HCT116 (cell line): ENCODE results near the gene MAP3K10.

Source experiments
- EGR1 ChIP-seq: IDR thresholded peaks from 2 replicates; pipeline ENCODE4 v1.6.1; 2012; ENCODE audit warnings: low read depth
- EZH2 ChIP-seq: fragments of 200-600 bp; sonication (generic); IDR thresholded peaks from 2 replicates; pipeline ENCODE4 v1.6.1; 2017; ENCODE audit warnings: antibody characterized with exemption, mixed run types
- EZH2phosphoT487 ChIP-seq: fragments of 200-600 bp; IDR thresholded peaks from 2 replicates; pipeline ENCODE4 v1.6.1; 2018; ENCODE audit warnings: antibody characterized with exemption, borderline replicate concordance
- POLR2A ChIP-seq: IDR thresholded peaks from 2 replicates; pipeline ENCODE4 v1.7.0; 2011; ENCODE audit warnings: borderline replicate concordance; ENCODE audit not compliant: insufficient read depth, insufficient read length; ENCODE audit errors: extremely low read depth
- POLR2AphosphoS5 ChIP-seq: IDR thresholded peaks from 2 replicates; pipeline ENCODE4 v1.6.1; 2011; ENCODE audit warnings: mild to moderate bottlenecking, low read depth, low read length, moderate library complexity
- RAD21 ChIP-seq: IDR thresholded peaks from 2 replicates; pipeline ENCODE4 v1.6.1; 2012; ENCODE audit warnings: low read depth, mild to moderate bottlenecking
- SRF ChIP-seq: IDR thresholded peaks from 2 replicates; pipeline ENCODE4 v1.6.1; 2012; ENCODE audit warnings: low read depth
- TCF7L2 ChIP-seq: IDR thresholded peaks from 2 replicates; pipeline ENCODE4 v1.7.0; 2011; ENCODE audit warnings: borderline replicate concordance, inconsistent platforms; ENCODE audit not compliant: insufficient read depth, insufficient read length; ENCODE audit errors: extremely low read depth
- YY1 ChIP-seq: IDR thresholded peaks from 2 replicates; pipeline ENCODE4 v1.6.1; 2011; ENCODE audit warnings: low read length, low read depth, moderate library complexity, mild to moderate bottlenecking; ENCODE audit not compliant: insufficient replicate concordance; ENCODE audit errors: extremely low read depth
- TF ChIP-seq, protein P1 (sequence below), 3 experiments: fragments of 200-600 bp in 1 of 3; sonication (generic) in 1 of 3; IDR thresholded peaks in 2 of 3; conservative IDR thresholded peaks in 1 of 3; 2 replicates each; pipeline ENCODE4 v1.5.1; 2012 to 2017; ENCODE audit warnings: low read depth in 2 of 3, low read length in 2 of 3, antibody characterized with exemption in 1 of 3, borderline replicate concordance in 1 of 3, control low read depth in 1 of 3, mild to moderate bottlenecking in 1 of 3, mixed read lengths in 1 of 3, mixed run types in 1 of 3, moderate library complexity in 1 of 3; ENCODE audit not compliant: insufficient read depth in 1 of 3
- TF ChIP-seq, protein P2 (sequence below): IDR thresholded peaks from 2 replicates; pipeline ENCODE4 v1.6.1; 2012

DNA sequence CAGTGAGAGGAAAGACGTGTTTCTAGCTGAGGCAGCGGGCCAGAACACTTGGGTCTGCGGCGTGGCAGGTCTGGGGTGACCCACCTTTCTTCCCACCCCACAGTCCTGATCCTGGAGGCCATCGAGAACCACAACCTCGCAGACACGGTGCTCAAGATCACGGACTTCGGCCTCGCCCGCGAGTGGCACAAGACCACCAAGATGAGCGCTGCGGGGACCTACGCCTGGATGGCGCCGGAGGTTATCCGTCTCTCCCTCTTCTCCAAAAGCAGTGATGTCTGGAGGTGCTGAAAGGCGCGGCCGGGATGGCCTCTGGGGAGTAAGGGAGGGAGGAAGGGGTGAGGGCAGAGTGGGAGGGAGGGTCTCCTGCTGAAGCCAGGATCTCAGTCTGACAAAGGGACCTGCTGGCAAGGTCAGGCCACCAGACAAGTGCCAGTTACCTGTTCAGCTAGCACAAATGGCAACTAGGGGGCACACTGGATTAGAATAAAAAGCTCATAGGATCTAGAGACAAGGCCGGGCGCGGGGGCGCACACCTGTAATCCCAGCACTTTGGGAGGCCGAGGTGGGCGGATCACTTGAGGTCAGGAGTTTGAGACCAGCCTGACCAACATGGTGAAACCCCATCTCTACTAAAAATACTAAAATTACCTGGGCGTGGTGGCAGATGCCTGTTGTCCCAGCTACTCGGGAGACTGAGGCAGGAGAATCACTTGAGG is 7.2 kb downstream of the MAP3K10 start:
- TF ChIP-seq POLR2A (no peak), TCF7L2 (no peak), YY1 (no peak), POLR2AphosphoS5 (no peak), EZH2phosphoT487 (no peak), EZH2 (no peak), RAD21 (no peak), SRF (no peak), EGR1 (no peak)
- TF ChIP-seq, protein P1, sequence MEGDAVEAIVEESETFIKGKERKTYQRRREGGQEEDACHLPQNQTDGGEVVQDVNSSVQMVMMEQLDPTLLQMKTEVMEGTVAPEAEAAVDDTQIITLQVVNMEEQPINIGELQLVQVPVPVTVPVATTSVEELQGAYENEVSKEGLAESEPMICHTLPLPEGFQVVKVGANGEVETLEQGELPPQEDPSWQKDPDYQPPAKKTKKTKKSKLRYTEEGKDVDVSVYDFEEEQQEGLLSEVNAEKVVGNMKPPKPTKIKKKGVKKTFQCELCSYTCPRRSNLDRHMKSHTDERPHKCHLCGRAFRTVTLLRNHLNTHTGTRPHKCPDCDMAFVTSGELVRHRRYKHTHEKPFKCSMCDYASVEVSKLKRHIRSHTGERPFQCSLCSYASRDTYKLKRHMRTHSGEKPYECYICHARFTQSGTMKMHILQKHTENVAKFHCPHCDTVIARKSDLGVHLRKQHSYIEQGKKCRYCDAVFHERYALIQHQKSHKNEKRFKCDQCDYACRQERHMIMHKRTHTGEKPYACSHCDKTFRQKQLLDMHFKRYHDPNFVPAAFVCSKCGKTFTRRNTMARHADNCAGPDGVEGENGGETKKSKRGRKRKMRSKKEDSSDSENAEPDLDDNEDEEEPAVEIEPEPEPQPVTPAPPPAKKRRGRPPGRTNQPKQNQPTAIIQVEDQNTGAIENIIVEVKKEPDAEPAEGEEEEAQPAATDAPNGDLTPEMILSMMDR (IDR thresholded peaks at IDR 0.05 in 2 of 3, conservative IDR thresholded peaks at IDR 0.05 in 1 of 3; ENCODE audit: borderline replicate concordance in 1 of 3, insufficient read depth in 1 of 3, low read depth in 2 of 3, low read length in 2 of 3): no peak
- TF ChIP-seq, protein P2, sequence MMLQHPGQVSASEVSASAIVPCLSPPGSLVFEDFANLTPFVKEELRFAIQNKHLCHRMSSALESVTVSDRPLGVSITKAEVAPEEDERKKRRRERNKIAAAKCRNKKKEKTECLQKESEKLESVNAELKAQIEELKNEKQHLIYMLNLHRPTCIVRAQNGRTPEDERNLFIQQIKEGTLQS: no peak
